NB4 (cell line): ENCODE data around the gene FLVCR1.

Experiments
- CTCF ChIP-seq: IDR thresholded peaks from one replicate; pipeline ENCODE4 v1.5.1; 2012; ENCODE audit warnings: low read depth, low read length
- MAX ChIP-seq: IDR thresholded peaks from 2 replicates; pipeline ENCODE4 v1.6.1; 2011; ENCODE audit warnings: low read depth, low read length
- MYC ChIP-seq: IDR thresholded peaks from 2 replicates; pipeline ENCODE4 v1.6.1; 2011; ENCODE audit warnings: low read depth, low read length
- POLR2A ChIP-seq: IDR thresholded peaks from 2 replicates; pipeline ENCODE4 v1.6.1; 2011; ENCODE audit warnings: mild to moderate bottlenecking; ENCODE audit not compliant: insufficient read length; ENCODE audit errors: extremely low read depth

- TF ChIP-seq CTCF (no peak), POLR2A (no peak), MYC (no peak), MAX (no peak)
Observed at GRCh38 chr1:212941452-212941851, 83.4 kb downstream of the FLVCR1 start.
